NCI-H2227 (cell line): ENCODE measurements around the gene CABP4.

Experiments
- DNase-seq: peaks from one replicate; lab custom pipeline; 2025; ENCODE audit not compliant: unreplicated experiment; lab: John Stamatoyannopoulos, UW

CABP4 gene

GRCh38 chr11:67455054-67455453 lies at the start of gene CABP4:
Gene CABP4, plus strand, starts transcription at chr11:67455354. Its CDS starts 70 bp downstream, at chr11:67455424.
- DNase-seq: no peak

- no peak for DNase-seq
Observed at GRCh38 chr11:67405688-67406339, 49.3 kb upstream of the CABP4 start.

GRCh38 chr11:67406420-67406968 lies 48.7 kb upstream of the CABP4 start:
- no peak for DNase-seq

GRCh38 chr11:67406969-67407687 lies 48.0 kb upstream of the CABP4 start:
- DNase-seq: no peak

- DNase-seq: no peak
Observed at GRCh38 chr11:67407688-67408163, 47.4 kb upstream of the CABP4 start.

- DNase-seq: no peak
Observed at GRCh38 chr11:67408437-67409200, 46.5 kb upstream of the CABP4 start.

- DNase-seq: no peak
Observed at GRCh38 chr11:67409261-67409666, 45.9 kb upstream of the CABP4 start.

- DNase-seq: no peak
Observed at GRCh38 chr11:67409781-67410368, 45.3 kb upstream of the CABP4 start.

- no peak for DNase-seq
Observed at GRCh38 chr11:67410369-67410831, 44.8 kb upstream of the CABP4 start.

- DNase-seq: no peak
Observed at GRCh38 chr11:67410984-67411784, 44.0 kb upstream of the CABP4 start.

- no peak for DNase-seq
Observed at GRCh38 chr11:67411785-67412152, 43.4 kb upstream of the CABP4 start.

- no peak for DNase-seq
Observed at GRCh38 chr11:67412495-67413179, 42.5 kb upstream of the CABP4 start.

- no peak for DNase-seq
Observed at GRCh38 chr11:67413266-67413849, 41.8 kb upstream of the CABP4 start.

- DNase-seq: no peak
Observed at GRCh38 chr11:67415501-67416304, 39.5 kb upstream of the CABP4 start, which contains the start of gene CARNS1. Gene CARNS1, plus strand, starts transcription at chr11:67415678. Its CDS starts 522 bp downstream, at chr11:67416200.

- no peak for DNase-seq
Observed at GRCh38 chr11:67416416-67417335, 38.5 kb upstream of the CABP4 start.

- no peak for DNase-seq
Observed at GRCh38 chr11:67417425-67417824, 37.7 kb upstream of the CABP4 start.
